CMK (cell line): ENCODE results near the gene CNTN2.

Experiments
- DNase-seq: peaks from one replicate; pipeline ENCODE4 v3.0.0-alpha.2; 2010; ENCODE audit warnings: low read depth

Gene CNTN2

DNA sequence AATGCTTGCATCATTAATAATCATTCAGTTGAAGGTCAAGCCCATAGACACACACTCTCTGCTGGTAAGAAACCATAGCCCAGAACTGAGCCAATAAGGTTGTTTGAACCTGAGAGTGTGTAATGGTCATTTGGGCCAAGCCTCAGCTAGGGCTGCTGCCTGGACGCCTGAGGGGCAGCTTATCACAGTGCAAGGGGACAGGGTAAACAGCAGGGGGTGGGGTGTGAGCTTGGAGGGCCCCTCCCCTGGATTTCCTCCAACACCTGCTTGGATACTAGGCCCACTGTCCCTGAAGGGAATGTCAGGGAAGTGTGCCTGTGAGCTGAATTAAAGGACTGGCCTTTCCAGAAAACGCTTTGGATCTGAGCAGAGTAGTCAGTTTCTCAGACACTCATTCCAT, 24.6 kb upstream of the CNTN2 start:
- no peak for DNase-seq

DNA sequence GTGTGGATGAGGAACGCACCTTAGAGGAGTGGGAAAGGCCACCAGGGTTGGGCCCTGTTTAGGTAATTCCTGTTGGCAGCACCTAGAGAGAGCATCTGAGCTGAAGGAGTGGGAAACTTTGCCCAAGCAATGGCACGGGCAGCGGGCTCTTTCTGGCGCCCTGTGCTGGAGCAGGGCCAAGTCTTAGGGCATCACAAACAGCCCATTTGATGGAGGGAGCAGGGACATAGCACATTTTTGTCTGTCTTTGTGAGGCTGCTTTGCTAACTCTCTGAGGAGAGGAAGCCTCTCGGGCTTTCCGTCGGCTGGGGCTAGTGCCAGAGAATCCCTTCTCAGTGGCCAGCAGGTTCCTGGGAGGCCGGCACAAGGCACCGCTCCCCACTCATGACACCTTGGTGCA, 22.5 kb upstream of the CNTN2 start:
- no peak for DNase-seq

- DNase-seq, result no peak
Observed at GRCh38 chr1:205024679-205025078, 18.3 kb upstream of the CNTN2 start.

- no peak for DNase-seq
Observed at GRCh38 chr1:205025239-205025638, 17.8 kb upstream of the CNTN2 start.

- DNase-seq, result no peak
Observed at GRCh38 chr1:205026181-205026580, 16.8 kb upstream of the CNTN2 start.

- no peak for DNase-seq
Observed at GRCh38 chr1:205028390-205028789, 14.6 kb upstream of the CNTN2 start.

DNA sequence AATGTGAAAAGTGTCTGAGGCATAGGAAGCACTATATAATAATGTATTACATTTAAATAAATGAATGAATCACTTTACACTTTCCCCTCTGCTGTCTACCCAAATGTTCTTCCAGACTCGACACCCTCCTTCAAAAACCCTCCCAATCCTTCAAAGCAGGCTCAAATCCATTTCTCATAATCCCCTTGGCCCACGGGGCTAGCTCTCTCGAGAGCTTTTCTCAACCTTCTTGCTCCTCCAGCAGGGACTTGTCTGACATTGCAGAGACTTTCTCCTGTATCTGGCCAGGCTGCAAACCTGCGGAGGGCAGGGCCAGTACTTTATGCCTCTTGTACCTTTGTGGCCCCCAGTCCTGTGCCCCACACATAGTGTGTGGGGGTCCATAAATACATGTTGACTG, 14.1 kb upstream of the CNTN2 start:
- no peak for DNase-seq

- no peak for DNase-seq
Observed at GRCh38 chr1:205030241-205030640, 12.8 kb upstream of the CNTN2 start.

DNA sequence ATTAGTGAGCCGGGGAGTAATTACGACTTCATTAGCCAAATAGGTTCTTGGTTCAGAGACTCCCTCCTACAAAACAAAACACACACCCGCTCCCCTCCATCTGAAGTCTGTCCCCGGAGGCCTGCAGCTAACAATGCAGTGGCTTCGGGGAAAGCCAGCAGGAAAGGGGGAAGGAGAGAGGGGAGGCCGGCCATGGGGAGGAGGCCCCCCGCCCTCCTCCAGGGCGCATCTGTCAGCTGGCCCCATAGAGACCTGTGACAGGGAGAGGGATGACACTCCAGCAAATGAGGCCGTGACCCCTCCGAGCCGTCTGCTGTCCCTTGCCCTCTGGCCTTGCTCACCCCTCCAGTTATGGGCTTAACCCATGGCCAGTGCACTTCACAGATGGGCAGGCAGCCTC, 12.1 kb upstream of the CNTN2 start:
- no peak for DNase-seq

- DNase-seq, result no peak
Observed at GRCh38 chr1:205032508-205032907, 10.5 kb upstream of the CNTN2 start.

DNA sequence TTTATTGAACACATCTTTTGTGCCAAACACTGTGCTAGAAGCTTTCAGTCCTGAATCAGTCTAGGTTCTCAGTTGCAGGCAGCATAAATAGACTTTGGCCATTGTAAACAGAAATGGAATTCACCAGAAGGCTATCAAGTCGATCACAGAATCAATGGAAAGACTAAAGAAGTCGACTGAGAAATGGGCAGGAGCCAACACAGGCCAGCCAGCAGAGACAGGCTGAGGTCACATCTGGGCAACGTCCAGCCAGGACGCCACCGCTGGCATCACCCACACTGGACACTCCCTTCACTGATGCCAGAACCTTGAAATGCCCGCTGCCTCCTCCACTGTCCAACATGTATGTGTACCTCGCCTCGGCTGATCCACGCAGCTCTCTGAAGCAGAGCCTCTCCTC, 5.5 kb upstream of the CNTN2 start:
- DNase-seq, result no peak

GRCh38 chr1:205038132-205038786, 4.8 kb upstream of the CNTN2 start:
- DNase-seq, result no peak

DNA sequence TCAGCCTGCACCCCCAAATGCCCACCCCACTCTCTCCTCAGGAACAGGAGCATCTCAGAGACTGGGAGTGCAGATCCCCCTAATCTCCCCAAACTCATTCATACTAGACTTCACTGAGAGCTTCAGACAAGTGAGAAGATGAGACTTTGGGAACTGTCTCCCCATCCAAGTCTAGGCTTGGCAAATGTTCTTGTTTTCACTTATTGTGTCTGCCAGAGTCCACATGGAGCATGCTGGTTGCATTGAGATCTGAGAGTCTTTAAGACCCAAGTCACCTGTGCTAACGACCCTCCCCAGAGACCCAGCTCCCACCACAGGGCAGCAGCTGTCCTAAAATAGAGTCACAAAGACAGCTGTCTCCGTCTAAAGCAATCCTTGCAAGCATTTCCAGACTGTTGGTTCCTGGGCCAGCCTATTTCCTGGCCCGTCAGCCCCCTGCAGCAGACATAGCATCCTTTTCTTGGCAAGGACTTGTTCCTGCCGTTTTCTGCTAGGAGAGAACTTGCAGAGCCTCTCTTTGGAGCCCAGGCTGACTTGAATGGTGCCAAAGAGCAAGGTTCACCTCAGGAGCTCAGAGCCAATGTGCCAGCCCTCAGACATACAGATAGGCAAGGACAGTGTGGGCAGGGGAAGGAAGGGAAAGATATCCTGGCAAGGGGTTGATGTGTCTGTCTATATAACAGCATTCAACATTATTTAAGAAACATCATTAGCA, 1.9 kb upstream of the CNTN2 start:
- DNase-seq, result no peak

DNA sequence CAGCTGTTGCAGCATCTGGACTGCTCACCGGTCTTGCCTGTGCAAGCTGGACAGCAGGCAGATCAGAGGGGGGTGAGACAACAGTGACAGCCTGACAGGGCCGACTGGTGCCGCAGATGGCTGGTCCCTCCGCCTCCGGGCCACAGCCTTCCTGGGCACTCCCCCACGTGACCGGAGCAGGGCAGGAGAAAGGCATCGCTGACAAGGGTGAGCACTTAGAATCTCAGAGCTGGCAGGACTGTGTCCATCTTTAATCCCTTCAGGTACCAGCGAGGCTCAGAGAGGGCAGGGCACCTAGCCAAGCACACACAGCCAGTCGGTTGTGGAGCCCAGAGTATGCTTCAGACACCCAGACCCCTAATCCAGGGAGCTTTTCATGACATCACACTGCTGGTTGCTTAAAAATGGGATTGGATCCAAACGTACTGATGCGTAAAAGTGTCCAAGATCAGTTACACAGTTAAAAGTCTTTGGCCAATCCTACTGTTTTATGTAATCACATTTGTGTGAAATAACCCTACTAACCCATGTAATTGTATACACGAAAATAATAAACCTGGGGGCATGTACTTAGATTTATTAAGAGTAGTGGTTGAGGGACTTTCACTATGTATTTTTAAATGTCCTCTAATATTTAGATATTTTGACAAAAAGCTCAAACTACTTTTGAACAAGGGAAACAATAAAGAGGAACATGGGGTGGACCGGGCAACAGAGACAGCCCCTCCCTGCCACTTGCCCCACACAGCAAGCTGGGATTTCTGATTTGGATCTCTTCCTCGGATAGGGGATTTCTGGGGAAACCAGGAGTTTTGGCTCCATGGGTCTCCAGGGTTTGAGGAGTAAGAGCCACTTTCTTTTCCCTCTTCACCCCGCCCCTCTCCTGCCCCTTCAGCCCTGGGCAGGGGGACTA, 758 bp upstream of the CNTN2 start:
- no peak for DNase-seq

DNA sequence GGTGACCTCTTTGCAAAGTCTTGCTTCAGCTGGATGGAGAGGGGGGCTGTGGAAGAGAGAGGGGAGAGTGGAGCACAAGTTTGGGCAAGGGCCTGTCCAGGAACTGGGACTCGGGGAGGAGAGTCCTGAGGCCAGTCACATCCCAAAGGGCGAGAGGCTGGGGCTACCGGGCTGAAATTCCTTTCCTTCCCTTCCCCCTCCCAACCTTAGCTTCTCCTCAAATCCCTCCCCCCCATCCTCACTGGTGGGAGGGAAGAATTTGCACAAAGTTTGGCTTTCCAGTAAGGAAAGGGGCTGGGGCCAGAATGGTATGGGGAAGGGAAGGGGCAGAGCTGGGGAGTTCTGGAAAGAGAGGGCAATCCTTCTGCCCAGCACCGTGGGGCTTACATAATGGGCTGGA, 854 bp downstream of the CNTN2 start:
- no peak for DNase-seq

DNA sequence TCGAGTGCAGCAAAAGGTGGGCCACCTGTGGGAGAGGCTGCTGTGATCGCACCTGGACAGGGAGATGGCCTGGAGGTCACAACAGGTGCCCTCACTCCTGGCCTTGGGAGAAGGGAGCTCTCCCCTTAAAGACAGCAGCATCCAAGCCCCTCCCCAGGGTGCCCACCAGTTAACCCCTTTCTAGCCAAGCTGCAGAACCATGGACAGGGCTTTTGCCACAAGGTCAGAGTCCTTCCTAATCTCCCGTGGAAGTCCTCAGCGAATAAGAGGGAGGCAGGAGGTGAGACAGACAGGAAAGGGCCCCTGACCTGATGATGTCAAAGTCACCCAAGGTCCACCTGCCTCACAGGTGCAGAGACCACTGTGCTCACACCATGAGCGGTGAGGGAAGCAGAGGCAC, 1.7 kb downstream of the CNTN2 start:
- no peak for DNase-seq

DNA sequence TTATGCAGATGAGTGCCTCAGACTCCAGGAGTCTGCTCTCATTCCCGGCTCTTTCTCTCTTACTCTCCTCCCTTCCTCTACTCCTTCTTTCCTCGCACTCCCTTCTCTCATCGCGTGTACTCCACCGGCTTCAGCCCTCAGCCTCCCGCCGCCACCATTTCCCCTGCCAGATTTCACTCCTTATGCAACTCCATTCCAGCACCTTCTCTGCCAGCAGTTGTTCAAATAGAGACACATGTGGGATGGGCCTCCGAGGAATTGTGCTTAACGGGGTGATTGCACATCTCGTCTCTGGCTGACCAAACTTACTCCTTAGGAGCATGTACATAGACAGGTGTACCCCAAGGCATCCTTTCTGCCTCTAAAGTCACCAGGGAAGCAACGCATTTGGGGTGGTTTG, 2.1 kb downstream of the CNTN2 start:
- no peak for DNase-seq

GRCh38 chr1:205046870-205047269, 3.9 kb downstream of the CNTN2 start:
- DNase-seq, result no peak

- no peak for DNase-seq
Observed at GRCh38 chr1:205047764-205048231, 4.8 kb downstream of the CNTN2 start.

DNA sequence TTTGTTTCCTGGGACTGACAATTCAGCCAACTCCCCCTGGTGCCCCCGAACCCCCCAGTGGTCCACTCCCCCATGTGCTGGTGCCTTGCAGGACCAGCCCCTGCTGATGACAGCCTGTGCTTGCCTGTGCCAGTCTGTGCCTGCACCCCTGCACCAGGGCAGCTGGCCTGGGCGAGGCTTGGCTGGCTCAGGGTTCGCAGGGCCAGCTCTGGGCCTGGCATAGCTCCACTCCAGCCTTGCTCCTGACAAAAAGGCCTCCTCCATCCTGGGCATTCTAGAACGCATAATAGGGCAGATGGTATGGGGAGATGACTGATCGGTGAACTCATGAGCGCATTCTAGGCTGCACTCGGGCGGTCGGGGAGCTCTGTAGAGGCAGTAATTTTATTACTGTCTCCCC, 5.4 kb downstream of the CNTN2 start:
- no peak for DNase-seq

DNA sequence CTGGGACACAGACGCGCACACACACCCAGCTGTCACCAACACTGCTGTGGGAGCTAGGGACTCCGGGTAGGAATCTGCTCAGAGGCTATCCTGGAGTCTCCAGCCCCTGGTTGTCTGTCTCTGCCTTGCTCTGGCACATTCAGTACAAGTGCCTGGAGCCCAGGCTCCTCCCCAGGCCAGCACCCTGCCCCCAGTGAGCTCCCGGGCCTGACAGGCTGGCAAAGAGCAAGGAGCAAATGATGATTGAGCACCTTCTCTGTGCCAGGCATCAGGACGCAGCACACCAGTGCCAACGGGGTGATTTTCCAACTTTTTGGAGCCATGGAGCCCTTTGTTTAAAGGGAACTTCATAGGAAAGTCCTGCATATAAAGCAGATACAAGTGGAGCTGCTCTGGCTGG, 6.5 kb downstream of the CNTN2 start:
- DNase-seq, result no peak

DNA sequence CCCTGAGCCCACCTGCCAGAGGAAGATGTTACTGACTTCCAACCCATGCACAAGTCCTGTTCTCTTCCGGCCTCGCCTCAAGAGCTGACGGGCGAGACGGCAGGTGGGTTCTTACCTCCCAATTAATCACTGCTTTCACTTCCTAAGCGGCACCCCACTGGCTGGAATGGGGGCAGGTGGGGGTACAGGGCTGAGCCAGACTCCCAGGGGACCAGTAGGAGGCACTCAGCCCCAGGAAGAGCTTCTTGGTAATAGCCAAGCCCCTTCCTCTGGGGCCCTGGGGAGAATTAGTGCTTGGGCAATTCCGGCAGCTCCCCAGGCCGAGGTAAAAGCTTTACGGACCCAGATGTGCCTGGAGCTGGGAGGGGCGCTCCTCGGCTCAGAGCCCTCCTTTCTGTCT, 9.7 kb downstream of the CNTN2 start:
- DNase-seq, result no peak

- no peak for DNase-seq
Observed at GRCh38 chr1:205053296-205053695, 10.3 kb downstream of the CNTN2 start.
